Measurements from ENCODE around the gene MRPL14. TPM values are rescaled to one million over a fixed set of nuclear protein-coding genes. Genes with fewer than 3 reads are reported as not detected.
A peak's percentile ranks its signal among the peaks of the same experiment; 100 is the strongest.

The MRPL14 gene
- total and polyA plus RNA-seq, 2 of the 4 experiments (the other 2 are of a cell fraction), result 43.7 to 87.9 TPM

- Histone ChIP-seq H4K20me1 (ENCODE audit: insufficient read depth, low read length) (no peaks in the 10 kb centered on the region; the same call in 1 of the 2 replicates), H3K56ac (ENCODE audit: extremely low read depth, insufficient read depth, low read length) (peak overlapping the region; percentile 59), H4K8ac (ENCODE audit: low read depth in 2 of 2, low read length in 2 of 2) (peak overlapping the region; percentile 70 to 78), H3K4me2 (ENCODE audit: low read depth, low read length) (no peak overlapping the region), H2BK5ac (ENCODE audit: low read depth, low read length, poor library complexity, severe bottlenecking) (peak overlapping the region; percentile 87), H3K27ac (ENCODE audit: insufficient read depth, low read length) (peak overlapping the region; percentile 71), H2BK120ac (ENCODE audit: low read depth, low read length) (peak overlapping the region; percentile 94), H2BK15ac (ENCODE audit: low read depth, low read length) (peak overlapping the region; percentile 77; the same call in 2 of the 3 replicates), H3K9me3 (ENCODE audit: control insufficient read depth, insufficient read depth, low read length) (no peaks in the 10 kb centered on the region), H3K4me1 (ENCODE audit: control insufficient read depth, insufficient read depth, low read length) (peaks cover 58% of the 10 kb centered on the region), H3K27me3 (ENCODE audit: control insufficient read depth, insufficient read depth, low read length) (no peaks in the 10 kb centered on the region), H3K79me1 (ENCODE audit: low read depth in 1 of 2, low read length in 2 of 2) (peaks cover 0 to 32% of the 10 kb centered on the region in 2 experiments; a peak in 2 of 4 replicates), H3K9me1 (ENCODE audit: insufficient read depth, low read length) (peaks cover 51% of the 10 kb centered on the region), H2BK20ac (ENCODE audit: low read depth, low read length) (peak overlapping the region; percentile 97), H3K14ac (replicated peaks; ENCODE audit: low read depth, low read length) (peak overlapping the region; percentile 97), H2AK5ac (ENCODE audit: low read depth, low read length) (peak overlapping the region; percentile 96), H2AFZ (replicated peaks; ENCODE audit: low read length, poor library complexity) (peak overlapping the region; percentile 76), H3K18ac (ENCODE audit: low read depth, low read length) (peak overlapping the region; percentile 38), H3K23ac (ENCODE audit: low read depth, low read length) (peak overlapping the region; percentile 92), H3K36me3 (ENCODE audit: control insufficient read depth, insufficient read depth, low read length) (no peaks in the 10 kb centered on the region), H2AK9ac (replicated peaks; ENCODE audit: low read depth, low read length, poor library complexity) (peak overlapping the region; percentile 95), H3K4me3 (ENCODE audit: insufficient read depth, low read depth, low read length) (no peak overlapping the region), H3K9ac (ENCODE audit: low read depth, low read length) (peak overlapping the region; percentile 9), H4K91ac (ENCODE audit: insufficient read depth, low read depth, low read length) (peak overlapping the region; percentile 85), H4K5ac (ENCODE audit: low read depth, low read length) (peak overlapping the region; percentile 32), H3K4ac (ENCODE audit: low read depth, low read length) (peak overlapping the region; percentile 92)
- ChIA-PET CTCF (interaction anchor here (0.6 to 1.2 kb wide), 3 partner anchors 15 to 295 kb away, joined by 3 to 4 read pairs (median 4); partner anchors contain the start of gene VEGFA), POLR2A (ENCODE audit: unreplicated experiment) (interaction anchor here (0.7 kb wide), 1 partner anchor 339 kb away, joined by 3 read pairs; no protein-coding TSS in a partner anchor)
- intact Hi-C loops (cut with micrococcal nuclease), result no loop called here
- DNase-seq (peak; percentile 100), ATAC-seq (ENCODE audit: low read depth) (peak; percentile 73)
- WGBS, 2 experiments (ENCODE audit: extremely low coverage in 2 of 2, insufficient read length in 1 of 2), result 73% methylated on average over 13 of the region's 17 CpGs; no CpG with 5 or more reads in 1 of the 2 experiments
- BruUV-seq (replicated peaks), result no TSS peak
- dilution Hi-C loops (cut with HindIII; ENCODE audit: low sequenced_read_pairs, unreplicated experiment), result no loop called here
- in situ Hi-C loops (cut with MboI; ENCODE audit: low sequenced_read_pairs), result no loop called here
- TF ChIP-seq MAFK (IDR thresholded peaks at IDR 0.05; ENCODE audit: low read depth, low read length) (peak; percentile 17; the same call in 1 of the 2 replicates), ELK1 (IDR thresholded peaks at IDR 0.05; ENCODE audit: borderline replicate concordance, low read depth, low read length) (no peak), SMC3 (IDR thresholded peaks at IDR 0.05; ENCODE audit: low read depth, low read length) (no peak; the same call in 1 of the 2 replicates), CEBPB (IDR thresholded peaks at IDR 0.05; ENCODE audit: low read depth, low read length) (peak; percentile 56), USF2 (IDR thresholded peaks at IDR 0.05; ENCODE audit: low read depth, low read length) (0 out of 2 replicates have a peak, but pooled peaks have one; percentile 26), RCOR1 (IDR thresholded peaks at IDR 0.05; ENCODE audit: insufficient replicate concordance, low read length) (peak; percentile 16), MAZ (IDR thresholded peaks at IDR 0.05; ENCODE audit: borderline replicate concordance, low read depth, low read length) (peak; percentile 37), MXI1 (IDR thresholded peaks at IDR 0.05; ENCODE audit: borderline replicate concordance, low read depth, low read length) (peak; percentile 57; the same call in 1 of the 2 replicates), CHD1 (IDR thresholded peaks at IDR 0.05; ENCODE audit: low read depth, low read length) (0 out of 2 replicates have a peak, but pooled peaks have one; percentile 65), NFE2L2 (IDR thresholded peaks at IDR 0.05; ENCODE audit: low read depth, low read length) (peak; percentile 86), CTCF (conservative IDR thresholded peaks at IDR 0.05; ENCODE audit: low read depth, low read length) (no peak), RFX5 (IDR thresholded peaks at IDR 0.05; ENCODE audit: low read depth, low read length) (no peak)
Measured at GRCh38 chr6:44064089-44064947, 62.9 kb downstream of the MRPL14 start.

Measured in IMR-90 (cell line).